ENCODE results near the gene KIF18A. TPM values are rescaled to one million over a fixed set of nuclear protein-coding genes. Genes with fewer than 3 reads are reported as not detected.
"Not testable (repeated sequence)": the region's sequence is repeated elsewhere in the genome, so short reads cannot be mapped to it uniquely, and the experiment has no call there.

KIF18A gene
- total RNA-seq, 1 experiment from 2014 or later = 117 TPM

GRCh38 chr11:28137366-28137765 lies 29.4 kb upstream of the KIF18A start:
- intact Hi-C loops (cut with micrococcal nuclease; ENCODE audit: unreplicated experiment) = no loop called here
- Histone ChIP-seq H3K36me3 (ENCODE audit: insufficient read depth, low read length, poor library complexity, severe bottlenecking) (no peaks in the 10 kb centered on the region), H3K4me1 (ENCODE audit: insufficient read depth, low read length, poor library complexity, severe bottlenecking) (peaks cover 1% of the 10 kb centered on the region), H3K27ac (ENCODE audit: low read depth, low read length, poor library complexity, severe bottlenecking) (no peak overlapping the region), H3K4me3 (ENCODE audit: low read depth, low read length, poor library complexity, severe bottlenecking) (no peak overlapping the region), H3K9me3 (ENCODE audit: low read depth, low read length, poor library complexity, severe bottlenecking) (peaks cover 50% of the 10 kb centered on the region), H3K27me3 (replicated peaks; ENCODE audit: insufficient read depth, low read depth, low read length, poor library complexity) (no peaks in the 10 kb centered on the region)
- BruUV-seq (replicated peaks) = no TSS peak
- DNase-seq (ENCODE audit: low spot score) = no peak
- POLR2A ChIA-PET (ENCODE audit: low non-redundant PET) = interaction anchor here (0.7 kb wide), 1 partner anchor 991 kb away, joined by 3 read pairs; no protein-coding TSS in a partner anchor
- CTCF ChIA-PET = no interaction called here
- TF ChIP-seq EZH2 (IDR thresholded peaks at IDR 0.05; ENCODE audit: borderline replicate concordance, low read depth, low read length, poor library complexity, severe bottlenecking) = no peak
- no peak for TF ChIP-seq CTCF (conservative IDR thresholded peaks at IDR 0.05; ENCODE audit: low read depth, low read length)

DNA sequence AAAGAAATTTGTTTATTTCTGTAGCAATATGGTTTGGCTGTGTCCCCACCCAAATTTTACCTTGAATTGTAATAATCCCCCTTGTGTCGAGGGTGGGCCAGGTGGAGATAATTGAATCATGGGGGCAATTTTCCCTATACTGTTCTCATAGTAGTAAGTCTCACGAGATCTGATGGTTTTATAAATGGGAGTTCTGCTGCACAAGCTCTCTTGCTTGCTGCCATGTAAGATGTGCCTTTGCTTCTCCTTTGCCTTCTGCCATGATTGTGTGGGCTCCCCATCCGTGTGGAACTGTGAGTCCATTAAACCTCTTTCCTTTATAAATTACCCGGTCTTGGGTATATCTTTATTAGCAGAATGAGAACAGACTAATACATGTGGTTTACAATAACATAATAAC lies 28.2 kb upstream of the KIF18A start:
- H3K27ac ChIP-seq (ENCODE audit: low read depth, low read length, poor library complexity, severe bottlenecking); H3K4me1 ChIP-seq (ENCODE audit: insufficient read depth, low read length, poor library complexity, severe bottlenecking); H3K27me3 ChIP-seq (replicated peaks; ENCODE audit: insufficient read depth, low read depth, low read length, poor library complexity); DNase-seq (ENCODE audit: low spot score); BruUV-seq (replicated peaks); CTCF ChIA-PET; H3K36me3 ChIP-seq (ENCODE audit: insufficient read depth, low read length, poor library complexity, severe bottlenecking); H3K4me3 ChIP-seq (ENCODE audit: low read depth, low read length, poor library complexity, severe bottlenecking); intact Hi-C loops (cut with micrococcal nuclease; ENCODE audit: unreplicated experiment); POLR2A ChIA-PET (ENCODE audit: low non-redundant PET): not testable (repeated sequence)
- peaks cover 50% of the 10 kb centered on the region for H3K9me3 ChIP-seq (ENCODE audit: low read depth, low read length, poor library complexity, severe bottlenecking)

GRCh38 chr11:28133146-28133545 lies 25.2 kb upstream of the KIF18A start:
- intact Hi-C loops (cut with micrococcal nuclease; ENCODE audit: unreplicated experiment) = no loop called here
- no peak for TF ChIP-seq CTCF (conservative IDR thresholded peaks at IDR 0.05; ENCODE audit: low read depth, low read length)
- TF ChIP-seq EZH2 (IDR thresholded peaks at IDR 0.05; ENCODE audit: borderline replicate concordance, low read depth, low read length, poor library complexity, severe bottlenecking) = no peak
- BruUV-seq (replicated peaks) = no TSS peak
- POLR2A ChIA-PET (ENCODE audit: low non-redundant PET) = no interaction called here
- Histone ChIP-seq H3K36me3 (ENCODE audit: insufficient read depth, low read length, poor library complexity, severe bottlenecking) (no peaks in the 10 kb centered on the region), H3K27ac (ENCODE audit: low read depth, low read length, poor library complexity, severe bottlenecking) (no peak overlapping the region), H3K4me3 (ENCODE audit: low read depth, low read length, poor library complexity, severe bottlenecking) (no peak overlapping the region), H3K27me3 (replicated peaks; ENCODE audit: insufficient read depth, low read depth, low read length, poor library complexity) (no peaks in the 10 kb centered on the region), H3K4me1 (ENCODE audit: insufficient read depth, low read length, poor library complexity, severe bottlenecking) (no peaks in the 10 kb centered on the region), H3K9me3 (ENCODE audit: low read depth, low read length, poor library complexity, severe bottlenecking) (peaks cover 22% of the 10 kb centered on the region)
- DNase-seq (ENCODE audit: low spot score) = no peak
- CTCF ChIA-PET = no interaction called here

GRCh38 chr11:28132548-28132947 lies 24.6 kb upstream of the KIF18A start:
- Histone ChIP-seq H3K9me3 (ENCODE audit: low read depth, low read length, poor library complexity, severe bottlenecking) (peaks cover 16% of the 10 kb centered on the region), H3K27me3 (replicated peaks; ENCODE audit: insufficient read depth, low read depth, low read length, poor library complexity) (no peaks in the 10 kb centered on the region), H3K4me3 (ENCODE audit: low read depth, low read length, poor library complexity, severe bottlenecking) (no peak overlapping the region), H3K4me1 (ENCODE audit: insufficient read depth, low read length, poor library complexity, severe bottlenecking) (no peaks in the 10 kb centered on the region), H3K36me3 (ENCODE audit: insufficient read depth, low read length, poor library complexity, severe bottlenecking) (no peaks in the 10 kb centered on the region), H3K27ac (ENCODE audit: low read depth, low read length, poor library complexity, severe bottlenecking) (no peak overlapping the region)
- no peak for TF ChIP-seq CTCF (conservative IDR thresholded peaks at IDR 0.05; ENCODE audit: low read depth, low read length)
- no peak for TF ChIP-seq EZH2 (IDR thresholded peaks at IDR 0.05; ENCODE audit: borderline replicate concordance, low read depth, low read length, poor library complexity, severe bottlenecking)
- intact Hi-C loops (cut with micrococcal nuclease; ENCODE audit: unreplicated experiment) = no loop called here
- no peak for DNase-seq (ENCODE audit: low spot score)
- ChIA-PET CTCF (no interaction called here), POLR2A (ENCODE audit: low non-redundant PET) (no interaction called here)
- no TSS peak for BruUV-seq (replicated peaks)

Data from A673 (cell line).